NCI-H1694 (cell line): ENCODE results near the gene LCTL.
A peak's percentile ranks its signal among the peaks of the same experiment; 100 is the strongest.
"Not testable (repeated sequence)": the region's sequence is repeated elsewhere in the genome, so short reads cannot be mapped to it uniquely, and the experiment has no call there.

Experiments
- DNase-seq: peaks from one replicate; lab custom pipeline; 2025; lab: John Stamatoyannopoulos, UW

The LCTL gene

DNA sequence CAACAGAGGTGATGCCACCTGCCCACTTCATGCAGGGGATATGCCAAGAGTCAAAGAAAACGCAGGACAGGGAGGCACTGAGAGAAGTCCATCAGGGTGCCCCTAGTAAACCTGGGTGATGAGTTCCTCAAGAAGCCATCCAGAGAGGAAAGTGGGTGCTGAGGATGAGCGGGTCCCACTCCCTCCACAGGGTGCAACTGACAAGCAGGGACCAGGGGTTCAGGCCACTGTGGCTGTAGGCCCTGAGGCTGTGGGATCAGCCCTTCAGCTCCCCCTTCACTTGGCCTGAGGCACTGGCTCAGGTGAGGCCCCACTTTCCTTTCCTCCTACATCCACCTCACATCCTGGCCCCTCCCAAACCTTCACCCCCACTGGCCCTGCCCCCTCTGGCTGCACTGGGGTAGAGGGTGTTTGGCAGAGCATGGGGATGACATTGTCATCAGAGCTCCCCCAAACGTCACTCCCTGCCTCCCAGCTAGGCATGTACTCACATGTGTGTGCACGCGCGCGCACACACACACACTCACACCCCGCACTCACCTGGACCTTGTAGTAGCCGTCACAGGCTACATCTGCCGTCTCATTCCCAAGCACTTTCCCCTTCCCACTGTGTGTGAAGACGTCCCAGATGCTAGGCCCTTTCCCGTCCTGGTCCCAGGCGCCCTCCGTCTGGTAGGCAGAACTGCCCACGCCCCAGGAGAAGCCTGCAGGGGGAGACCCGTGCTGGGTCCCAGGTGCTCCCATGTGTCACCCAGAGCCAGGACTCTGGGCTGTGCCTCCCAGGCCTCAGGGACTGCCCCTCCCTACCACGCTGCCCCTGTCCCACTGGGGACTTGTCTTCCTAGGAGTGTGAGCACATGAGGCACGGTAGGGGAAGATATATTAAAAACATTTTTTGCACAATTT is 1.4 kb downstream of the LCTL start:
- no peak for DNase-seq

- no peak for DNase-seq
Measured at GRCh38 chr15:66563566-66564110, 2.2 kb downstream of the LCTL start.

DNA sequence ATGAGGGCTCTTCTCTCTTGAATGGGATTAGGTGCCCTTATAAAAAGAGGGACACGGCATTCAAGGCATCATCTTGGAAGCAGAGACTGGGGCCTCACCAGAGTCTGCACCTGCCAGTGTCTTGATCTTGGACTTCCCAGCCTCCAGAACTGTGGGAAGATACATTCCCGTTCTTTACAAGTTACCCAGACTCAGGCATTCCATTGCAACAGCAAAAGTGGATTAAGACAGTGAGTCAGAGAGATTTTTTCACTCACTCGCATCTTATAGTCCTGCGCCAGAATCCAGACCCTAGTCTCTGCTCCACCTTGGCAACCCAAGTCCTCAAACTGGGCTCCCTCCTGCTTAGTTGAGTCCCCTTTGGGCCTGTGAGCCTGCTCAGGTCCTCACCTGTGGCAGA is 2.7 kb downstream of the LCTL start:
- no peak for DNase-seq

- DNase-seq, result no peak
Measured at GRCh38 chr15:66560856-66561525, 4.8 kb downstream of the LCTL start.

DNA sequence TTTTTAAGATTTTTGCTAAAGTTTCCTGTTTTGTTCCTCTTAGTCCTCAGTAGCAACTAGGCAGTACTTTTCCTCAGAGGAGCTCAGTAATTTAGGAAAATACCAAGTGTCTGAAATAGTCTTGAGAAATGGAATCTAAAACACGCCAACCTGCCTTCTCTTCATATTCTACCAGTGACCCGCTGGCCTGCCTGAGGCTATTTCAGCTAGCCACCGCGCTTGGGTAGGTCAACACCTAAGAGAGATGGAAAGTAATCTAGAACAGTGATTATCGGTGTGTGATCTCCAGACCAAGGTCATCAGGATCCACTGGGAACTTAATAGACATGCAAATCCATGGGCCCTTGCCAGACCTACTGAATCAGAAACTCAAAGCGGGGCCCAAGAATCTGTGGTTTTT is 7.5 kb downstream of the LCTL start:
- no peak for DNase-seq

DNA sequence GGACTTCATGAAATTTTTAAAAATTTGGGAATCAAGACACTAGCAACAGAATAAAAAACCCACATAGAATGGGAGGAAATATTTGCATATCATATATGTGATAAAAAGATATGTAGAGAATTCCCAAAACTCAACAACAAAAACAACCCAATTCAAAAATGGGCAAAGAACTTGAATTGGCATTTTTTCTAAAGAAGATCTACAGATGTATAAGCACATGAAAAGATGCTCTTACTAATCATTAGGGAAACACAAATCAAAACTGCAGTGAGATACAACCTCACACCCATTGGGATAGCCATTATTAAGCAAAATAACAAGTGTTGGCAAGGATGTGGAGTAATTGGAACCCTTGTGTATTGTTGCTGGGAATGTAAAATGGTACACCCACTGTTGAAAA is 10.1 kb downstream of the LCTL start:
- no peak for DNase-seq

DNA sequence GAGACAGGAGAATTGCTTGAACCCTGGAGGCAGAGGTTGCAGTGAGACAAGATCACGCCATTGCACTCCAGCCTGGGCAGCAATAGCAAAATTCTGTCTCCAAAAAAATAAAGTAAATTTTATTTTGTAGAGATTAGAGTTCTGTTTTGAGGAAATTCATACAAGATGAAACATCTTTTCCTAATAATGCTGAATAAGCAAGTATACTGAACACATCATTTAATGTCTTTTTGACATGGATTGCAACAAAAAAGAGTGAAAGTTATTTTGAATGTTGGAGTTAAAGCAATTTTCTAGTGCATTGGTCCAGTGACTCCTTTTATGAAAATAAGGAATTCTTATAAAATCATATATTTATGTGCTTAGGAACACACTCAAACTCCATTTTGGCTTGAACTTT is 20.5 kb downstream of the LCTL start:
- DNase-seq, result no peak

DNA sequence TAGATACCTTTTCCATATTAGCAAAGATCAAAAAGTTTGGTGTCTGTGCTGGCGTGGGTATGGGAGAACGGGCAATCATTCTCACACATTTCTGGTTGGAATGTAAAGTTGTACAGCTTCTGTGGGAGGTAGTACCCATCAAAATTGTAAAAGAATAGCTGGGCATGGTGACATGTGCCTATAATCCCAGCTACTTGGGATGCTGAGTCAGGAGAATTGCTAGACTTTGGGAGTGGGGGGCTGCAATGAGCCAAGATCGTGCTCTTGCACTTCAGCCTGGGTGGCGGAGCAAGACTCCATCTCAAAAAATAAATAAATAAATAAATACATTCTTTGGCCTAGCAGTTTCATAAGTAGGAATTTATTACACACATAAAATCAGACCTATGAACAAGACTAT is 22.9 kb downstream of the LCTL start:
- no peak for DNase-seq

- DNase-seq, result no peak
Measured at GRCh38 chr15:66535056-66535455, 30.7 kb downstream of the LCTL start.

DNA sequence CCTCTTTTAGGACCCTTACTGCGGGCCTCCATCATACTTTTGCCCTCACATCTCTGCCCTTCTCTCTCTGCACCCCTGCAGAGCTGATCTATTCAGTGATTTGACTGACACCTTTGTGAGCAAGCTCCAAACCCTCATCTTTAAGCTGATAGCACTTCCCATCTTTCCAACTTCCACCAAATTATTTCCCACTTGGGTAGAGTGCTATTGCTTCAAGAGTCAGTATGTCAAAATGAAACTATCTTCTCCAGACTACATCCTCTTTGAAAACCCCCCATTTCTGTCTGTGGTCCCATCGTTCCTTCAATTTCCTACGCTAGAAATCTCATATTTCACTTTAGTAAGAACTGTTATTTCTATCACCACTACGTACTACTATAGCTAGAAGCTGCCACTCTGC is 41.0 kb downstream of the LCTL start:
- DNase-seq, result no peak

GRCh38 chr15:66523926-66524325 is 41.9 kb downstream of the LCTL start:
- no peak for DNase-seq

DNA sequence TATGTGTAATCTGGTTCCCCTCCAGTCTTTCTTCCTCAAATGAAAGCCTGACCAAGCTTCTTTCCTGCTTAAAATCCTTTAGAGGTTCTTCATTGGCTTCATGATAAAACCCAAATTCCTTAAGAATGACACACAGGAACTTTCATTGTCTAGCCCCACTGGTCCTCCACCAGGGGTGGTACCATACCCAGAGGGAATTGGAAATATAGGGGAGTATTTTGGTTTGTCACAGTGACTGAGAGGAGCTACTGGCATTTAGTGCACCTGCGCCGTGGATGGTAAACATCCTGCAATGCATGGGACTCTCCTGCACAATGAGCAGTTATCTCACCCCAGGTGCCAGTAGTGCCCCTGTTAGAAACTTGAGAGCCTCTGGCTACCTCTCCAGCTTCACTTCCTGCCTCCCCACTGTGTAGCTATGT is 49.9 kb downstream of the LCTL start:
- DNase-seq, result no peak

DNA sequence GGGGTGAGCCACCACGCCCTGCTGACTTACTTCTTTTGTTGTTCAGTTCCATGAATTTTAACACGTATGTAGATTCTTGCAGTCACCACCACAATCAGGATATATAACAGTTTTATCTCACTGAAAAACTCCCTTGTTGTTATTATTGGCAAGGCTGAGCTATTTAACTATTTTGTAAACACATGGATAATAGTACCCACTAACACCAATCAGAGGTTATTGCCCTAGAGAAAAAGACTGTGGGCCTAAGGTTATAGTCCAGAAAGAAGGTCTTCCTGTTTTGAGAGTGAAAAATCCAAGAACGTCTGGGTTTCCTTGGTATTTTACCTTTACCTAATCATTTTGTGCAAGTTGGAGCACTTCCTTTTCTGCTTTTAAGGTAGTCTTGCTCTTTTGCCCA is 51.2 kb downstream of the LCTL start:
- no peak for DNase-seq

GRCh38 chr15:66508293-66508883 is 57.4 kb downstream of the LCTL start:
- DNase-seq, result no peak

- DNase-seq, result no peak
Measured at GRCh38 chr15:66505818-66506217, 60.0 kb downstream of the LCTL start.

GRCh38 chr15:66505430-66505811 is 60.4 kb downstream of the LCTL start:
- DNase-seq, result no peak

GRCh38 chr15:66504563-66505429 is 61.0 kb downstream of the LCTL start, which contains the start of the genes RPL4 and ZWILCH:
TSS of gene RPL4 (minus strand) at chr15:66504855. CDS start at chr15:66504790, 65 bp downstream.
TSS of gene ZWILCH (plus strand) at chr15:66505326. CDS start at chr15:66505339, 13 bp downstream.
- peak; percentile 36 for DNase-seq

GRCh38 chr15:66503780-66504562 is 61.8 kb downstream of the LCTL start:
- no peak for DNase-seq

- not testable (repeated sequence) for DNase-seq
Measured at GRCh38 chr15:66503041-66503648, 62.7 kb downstream of the LCTL start.

DNA sequence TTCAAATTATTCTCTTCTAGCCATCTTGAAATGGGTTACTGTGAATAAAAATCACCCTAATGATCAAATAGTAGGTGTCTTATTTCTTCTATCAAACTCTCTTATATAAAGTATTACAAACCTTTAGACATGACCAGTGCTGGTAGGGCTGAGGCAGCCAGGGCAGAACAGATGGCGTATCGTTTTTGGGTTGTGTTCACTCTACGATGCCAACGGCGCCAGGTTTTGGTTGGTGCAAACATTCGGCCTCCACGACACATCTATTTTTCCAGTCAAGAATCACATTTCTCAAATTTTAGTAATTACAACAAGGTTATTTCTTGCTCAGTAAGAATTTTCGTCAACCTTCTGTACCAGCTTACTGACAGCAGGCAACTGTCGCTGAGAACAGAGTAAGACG is 63.3 kb downstream of the LCTL start:
- no peak for DNase-seq
